SU-DHL-6 (cell line): ENCODE results near the gene CIB2.

ENCODE experiments used
- H2AFZ ChIP-seq: fragments of 200-600 bp; sonication (generic); 2 replicates; pipeline ENCODE4 v1.6.1; 2014; ENCODE audit warnings: low read depth, mild to moderate bottlenecking, moderate library complexity, mixed read lengths, antibody characterized with exemption, low read length; ENCODE audit not compliant: severe bottlenecking
- H3F3A ChIP-seq: fragments of 200-600 bp; shearing (Covaris generic); 2 replicates; pipeline ENCODE4 v1.6.0; 2016; ENCODE audit warnings: antibody characterized with exemption, mild to moderate bottlenecking; ENCODE audit not compliant: insufficient read depth
- H3K27ac ChIP-seq: fragments of 200-600 bp; sonication (generic); 2 replicates; pipeline ENCODE4 v1.5.1; 2016; ENCODE audit warnings: low read depth, mild to moderate bottlenecking, low read length, moderate library complexity, mixed read lengths
- H3K27me3 ChIP-seq: fragments of 200-600 bp; sonication (generic), shearing (Covaris generic); 2 replicates; pipeline ENCODE4 v1.6.0; 2014; ENCODE audit warnings: mild to moderate bottlenecking, low read length
- H3K36me3 ChIP-seq: fragments of 200-600 bp; sonication (generic); 2 replicates; pipeline ENCODE4 v1.6.1; 2014; ENCODE audit warnings: mild to moderate bottlenecking, low read length, mixed read lengths
- H3K4me2 ChIP-seq: fragments of 300-600, 200-600 bp; shearing (Covaris generic), sonication (generic); 2 replicates; pipeline ENCODE4 v1.6.0; 2014; ENCODE audit warnings: low read length, low read depth, mild to moderate bottlenecking; ENCODE audit not compliant: poor library complexity, severe bottlenecking
- H3K4me3 ChIP-seq: fragments of 200-600 bp; sonication (generic); 2 replicates; pipeline ENCODE4 v1.5.1; 2014; ENCODE audit warnings: antibody characterized with exemption, low read length, mild to moderate bottlenecking, mixed read lengths; ENCODE audit not compliant: insufficient read depth, poor library complexity, severe bottlenecking
- H3K79me2 ChIP-seq: fragments of 200-600 bp; sonication (generic); 2 replicates; pipeline ENCODE4 v1.6.1; 2014; ENCODE audit warnings: mild to moderate bottlenecking, low read length, moderate library complexity; ENCODE audit not compliant: insufficient read depth
- H3K9ac ChIP-seq: fragments of 200-600 bp; sonication (generic); 2 replicates; pipeline ENCODE4 v1.7.0; 2014; ENCODE audit warnings: mild to moderate bottlenecking, low read length
- H3K9me2 ChIP-seq: fragments of 200-600 bp; sonication (generic); replicated peaks from 2 replicates; pipeline ENCODE4 v1.6.1; 2014; ENCODE audit warnings: low read length; ENCODE audit not compliant: insufficient read depth
- H3K9me3 ChIP-seq: fragments of 200-600 bp; sonication (generic); 2 replicates; pipeline ENCODE4 v1.6.1; 2014; ENCODE audit warnings: low read length, mixed read lengths; ENCODE audit not compliant: insufficient read depth
- H4K20me1 ChIP-seq: fragments of 200-600 bp; sonication (generic); 2 replicates; pipeline ENCODE4 v1.6.1; 2014; ENCODE audit warnings: low read depth, mild to moderate bottlenecking, antibody characterized with exemption, low read length, moderate library complexity, mixed read lengths
- CTCF ChIP-seq: fragments of 200-600 bp; sonication (generic); IDR thresholded peaks from one replicate; pipeline ENCODE4 v1.5.1; 2017; ENCODE audit warnings: antibody characterized with exemption, mild to moderate bottlenecking, low read length, moderate library complexity; ENCODE audit not compliant: insufficient read depth, poor library complexity, severe bottlenecking
- EZH2phosphoT487 ChIP-seq: fragments of 200-600 bp; sonication (generic), shearing (Covaris generic); conservative IDR thresholded peaks from 2 replicates; pipeline ENCODE4 v1.6.1; 2018; ENCODE audit warnings: mild to moderate bottlenecking, antibody characterized with exemption, low read length, moderate library complexity, mixed read lengths

The CIB2 gene

GRCh38 chr15:78069052-78069414, 62.2 kb downstream of the CIB2 start:
- no peaks in the 10 kb centered on the region for H3K9me2 ChIP-seq
- no peaks in the 10 kb centered on the region for H3K36me3 ChIP-seq
- no peaks in the 10 kb centered on the region for H3K27me3 ChIP-seq
- 0 out of 2 replicates have a peak, but pooled peaks cover 6% of the 10 kb centered on the region for H3K79me2 ChIP-seq
- H3K4me3 ChIP-seq: no peak overlapping the region
- H3K9ac ChIP-seq: no peak overlapping the region
- H4K20me1 ChIP-seq: peaks cover 10% of the 10 kb centered on the region; the same call in 1 of the 2 replicates
- H3F3A ChIP-seq: no peaks in the 10 kb centered on the region
- no peaks in the 10 kb centered on the region for H3K9me3 ChIP-seq
- no peak overlapping the region for H3K4me2 ChIP-seq
- TF ChIP-seq EZH2phosphoT487: no peak
- TF ChIP-seq CTCF: no peak
- no peak overlapping the region for H3K27ac ChIP-seq
- H2AFZ ChIP-seq: no peak overlapping the region

- Histone ChIP-seq H3K27ac (no peak overlapping the region), H3K27me3 (no peaks in the 10 kb centered on the region), H3K4me2 (no peak overlapping the region), H3K79me2 (0 out of 2 replicates have a peak, but pooled peaks cover 12% of the 10 kb centered on the region), H4K20me1 (peaks cover 10% of the 10 kb centered on the region; the same call in 1 of the 2 replicates), H2AFZ (no peak overlapping the region), H3K9me3 (no peaks in the 10 kb centered on the region), H3K9me2 (no peaks in the 10 kb centered on the region), H3K9ac (no peak overlapping the region), H3K36me3 (no peaks in the 10 kb centered on the region), H3F3A (no peaks in the 10 kb centered on the region), H3K4me3 (no peak overlapping the region)
- TF ChIP-seq CTCF (no peak), EZH2phosphoT487 (no peak)
Measured at GRCh38 chr15:78067328-78068228, 63.7 kb downstream of the CIB2 start.

DNA sequence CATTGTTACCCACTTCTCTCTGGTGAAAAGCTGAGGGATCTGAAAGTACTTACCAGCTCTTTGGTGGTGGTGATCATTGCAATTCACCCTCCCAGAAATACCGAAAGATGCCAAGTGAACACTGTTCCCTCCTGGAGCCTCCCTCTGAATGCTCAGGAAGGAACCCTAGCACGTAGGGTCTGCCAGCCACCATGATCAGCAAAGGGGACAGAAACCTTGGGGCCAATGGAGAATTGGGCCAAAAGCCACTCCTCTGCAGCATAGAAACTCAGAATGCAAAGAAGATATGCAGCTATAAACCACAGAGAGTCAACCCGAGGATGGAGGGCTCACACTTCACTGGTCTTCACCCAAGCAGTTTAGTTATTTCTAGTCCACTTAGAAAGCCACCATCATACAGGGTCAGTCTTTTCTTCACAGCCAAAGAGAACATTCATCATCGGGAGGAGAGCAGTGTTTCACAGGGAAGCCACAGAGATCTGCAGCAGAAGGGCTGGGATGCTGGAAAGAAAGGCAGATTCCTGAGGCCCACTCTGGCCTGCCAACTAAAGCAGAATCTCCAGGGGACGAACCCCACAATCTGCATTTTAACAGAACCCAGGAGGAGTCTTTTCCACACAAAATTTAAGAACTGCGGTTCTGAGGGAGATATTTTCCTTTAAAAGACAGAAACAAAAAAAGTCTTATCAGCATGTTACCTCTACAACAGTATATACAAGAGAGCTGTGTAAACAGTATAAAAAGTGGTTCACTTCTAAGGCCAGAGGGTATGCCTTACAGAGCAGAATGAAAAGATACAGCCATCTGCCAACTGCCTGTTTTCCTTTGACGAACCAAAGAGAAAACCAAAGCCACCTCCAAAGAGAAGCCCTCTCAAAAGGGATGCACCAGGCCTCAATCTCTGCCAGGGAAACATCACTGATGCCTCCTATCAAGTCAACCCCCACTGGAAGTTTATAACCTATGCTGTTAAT, 65.0 kb downstream of the CIB2 start:
- Histone ChIP-seq H3K27ac (no peak overlapping the region), H3K79me2 (peaks cover 12% of the 10 kb centered on the region; the same call in 1 of the 2 replicates), H3F3A (no peaks in the 10 kb centered on the region), H4K20me1 (peaks cover 10% of the 10 kb centered on the region; the same call in 1 of the 2 replicates), H2AFZ (no peak overlapping the region), H3K9me2 (no peaks in the 10 kb centered on the region), H3K27me3 (no peaks in the 10 kb centered on the region), H3K36me3 (no peaks in the 10 kb centered on the region), H3K4me2 (no peak overlapping the region), H3K4me3 (no peak overlapping the region), H3K9me3 (no peaks in the 10 kb centered on the region), H3K9ac (no peak overlapping the region)
- TF ChIP-seq CTCF (no peak), EZH2phosphoT487 (no peak)
